GM04504 (cell line): ENCODE data around the gene DCAF8.

Experiments used
- DNase-seq: peaks from one replicate; pipeline ENCODE4 v3.0.0-alpha.2; 2012; ENCODE audit warnings: low read depth

Gene DCAF8

GRCh38 chr1:160204526-160205241 lies 57.7 kb downstream of the DCAF8 start:
- DNase-seq: no peak

GRCh38 chr1:160200786-160201185 lies 61.6 kb downstream of the DCAF8 start:
- DNase-seq: no peak

- DNase-seq: no peak
These were observed 65.1 kb downstream of the DCAF8 start for GRCh38 chr1:160197231-160197630.

DNA sequence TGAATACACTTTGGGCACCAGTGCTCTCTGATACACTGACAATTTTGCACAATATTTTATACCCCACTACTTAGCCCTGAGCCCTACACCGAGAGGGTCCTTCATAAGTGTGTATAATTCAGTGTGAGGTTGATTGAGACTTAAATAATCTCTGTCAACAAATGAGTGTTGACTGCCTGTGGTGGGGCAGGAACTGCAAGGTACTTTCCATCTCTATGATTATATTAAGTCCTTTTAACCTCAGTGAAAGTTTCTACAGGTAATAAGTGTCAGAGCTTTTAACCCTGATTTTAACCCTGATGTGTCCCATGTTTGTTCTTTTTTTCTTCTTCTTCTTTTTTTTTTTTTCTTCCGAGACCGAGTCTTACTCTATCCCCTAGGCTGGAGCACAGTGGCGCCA lies 66.2 kb downstream of the DCAF8 start:
- DNase-seq: no peak

GRCh38 chr1:160194737-160195059 lies 67.7 kb downstream of the DCAF8 start:
- DNase-seq: no peak

GRCh38 chr1:160193832-160194736 lies 68.3 kb downstream of the DCAF8 start:
- DNase-seq: no peak

GRCh38 chr1:160193091-160193819 lies 69.1 kb downstream of the DCAF8 start:
- DNase-seq: peak; percentile 75

- DNase-seq: no peak
These were observed 70.1 kb downstream of the DCAF8 start for GRCh38 chr1:160192234-160192633.

DNA sequence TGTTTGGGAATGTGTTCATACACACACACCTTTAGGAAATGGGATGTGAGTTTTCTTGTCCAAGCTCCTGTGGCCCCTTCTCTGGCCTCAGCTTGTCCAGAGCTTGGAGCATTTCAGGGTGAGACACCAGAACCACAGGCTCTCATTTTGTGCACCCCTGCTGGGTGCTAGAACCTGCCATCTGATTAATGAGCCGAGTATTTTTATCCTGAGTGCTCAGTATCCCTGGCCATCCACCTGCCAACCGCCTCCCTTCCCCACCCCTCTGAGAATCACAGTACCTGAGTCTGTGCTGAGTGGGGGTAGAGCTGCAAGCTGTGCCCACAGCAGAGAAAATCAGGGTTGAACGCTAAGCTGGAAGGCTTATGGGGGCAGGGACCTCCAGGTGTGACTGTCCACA lies 70.6 kb downstream of the DCAF8 start:
- DNase-seq: no peak

DNA sequence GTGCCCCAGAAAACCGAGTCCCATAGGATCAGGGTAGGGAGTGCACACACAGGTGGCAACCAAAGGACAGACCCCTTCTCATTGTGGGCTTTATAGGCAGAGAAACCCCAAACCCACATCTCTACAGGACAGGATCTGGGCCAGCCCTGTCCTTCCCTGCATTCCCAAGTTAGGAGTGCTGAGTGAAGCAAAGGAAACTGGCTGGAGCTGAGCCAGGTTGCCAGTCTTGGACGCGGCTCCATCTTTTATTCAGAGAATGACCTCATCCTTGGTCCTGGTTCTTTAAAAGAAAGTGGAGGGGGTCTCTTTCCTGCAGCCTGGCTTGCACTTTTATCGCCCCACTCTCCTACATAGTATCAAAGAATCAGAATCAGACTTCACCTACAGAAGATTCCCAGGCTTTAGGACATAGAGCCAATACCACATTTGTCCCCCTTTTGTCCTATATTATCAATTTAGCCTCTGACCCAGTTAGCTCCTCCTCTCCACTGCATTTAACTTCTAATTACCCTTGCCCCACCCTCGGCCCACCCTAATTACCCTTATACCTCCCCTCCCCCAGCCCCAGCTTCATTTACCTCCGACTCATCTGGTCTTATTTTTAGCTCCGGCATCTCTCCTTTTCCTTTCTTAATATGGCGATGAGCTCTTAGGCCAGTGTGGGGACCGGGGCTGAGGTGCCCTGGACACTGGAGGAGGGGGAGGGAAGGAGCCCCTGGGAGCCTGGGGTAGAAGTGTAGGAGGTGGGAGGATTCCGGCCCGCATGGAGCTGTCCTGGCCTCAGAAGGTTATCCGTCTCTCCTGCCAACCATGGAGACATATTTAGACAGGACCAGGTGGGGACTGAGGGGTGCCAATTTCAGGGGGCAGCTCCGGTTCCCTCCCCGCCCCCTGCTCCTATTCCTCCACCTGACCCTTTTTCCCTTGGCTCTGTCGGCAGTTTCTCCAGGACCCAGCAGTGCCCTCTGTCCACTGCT lies 72.4 kb downstream of the DCAF8 start, which contains the start of gene CASQ1:
Gene CASQ1, plus strand, starts transcription at position 927 of the 977 bp plus-strand sequence. CDS start 177 bp downstream, outside the sequence.
- peak; percentile 18 for DNase-seq

GRCh38 chr1:160188341-160188740 lies 74.0 kb downstream of the DCAF8 start:
- DNase-seq: no peak

GRCh38 chr1:160187407-160187806 lies 74.9 kb downstream of the DCAF8 start:
- DNase-seq: no peak

DNA sequence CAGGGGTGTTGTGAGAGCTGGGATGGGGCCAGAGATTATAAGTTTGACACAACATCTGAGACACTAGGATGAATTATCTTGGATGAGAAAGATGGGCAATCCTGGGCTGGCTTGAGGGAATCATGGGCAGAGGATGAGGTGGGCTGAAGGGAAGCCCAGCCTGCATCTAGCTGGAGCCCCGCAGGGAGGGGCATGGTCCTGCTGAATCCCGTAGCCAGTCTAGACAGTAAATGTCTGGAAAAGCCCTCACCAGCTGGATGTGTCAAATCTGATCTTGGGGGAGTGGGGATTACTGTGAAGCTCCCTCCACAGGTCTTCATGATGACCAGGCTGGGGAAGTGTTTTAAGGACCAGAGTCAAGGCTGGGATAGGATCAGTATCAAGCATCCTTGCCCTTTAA lies 75.6 kb downstream of the DCAF8 start:
- no peak for DNase-seq

DNA sequence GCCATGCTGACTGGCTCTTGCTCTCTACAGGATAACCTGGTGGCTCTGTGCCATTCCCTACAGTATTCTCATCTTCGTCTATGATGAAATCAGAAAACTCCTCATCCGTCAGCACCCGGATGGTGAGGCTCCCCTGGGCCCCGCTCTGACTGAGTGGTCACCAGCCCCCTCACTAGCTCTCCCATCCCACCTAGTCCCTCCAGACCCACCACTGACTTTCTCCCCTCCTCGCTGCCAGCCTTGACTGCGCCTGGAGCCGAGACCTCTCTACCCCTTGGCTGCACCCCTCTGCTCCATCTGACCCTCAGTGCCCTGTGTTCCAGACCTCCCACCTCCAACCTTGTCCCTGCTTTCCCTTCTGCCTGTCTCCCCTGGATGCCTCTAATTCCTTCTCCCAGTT lies 76.1 kb downstream of the DCAF8 start:
- no peak for DNase-seq

GRCh38 chr1:160179336-160179735 lies 83.0 kb downstream of the DCAF8 start:
- no peak for DNase-seq

DNA sequence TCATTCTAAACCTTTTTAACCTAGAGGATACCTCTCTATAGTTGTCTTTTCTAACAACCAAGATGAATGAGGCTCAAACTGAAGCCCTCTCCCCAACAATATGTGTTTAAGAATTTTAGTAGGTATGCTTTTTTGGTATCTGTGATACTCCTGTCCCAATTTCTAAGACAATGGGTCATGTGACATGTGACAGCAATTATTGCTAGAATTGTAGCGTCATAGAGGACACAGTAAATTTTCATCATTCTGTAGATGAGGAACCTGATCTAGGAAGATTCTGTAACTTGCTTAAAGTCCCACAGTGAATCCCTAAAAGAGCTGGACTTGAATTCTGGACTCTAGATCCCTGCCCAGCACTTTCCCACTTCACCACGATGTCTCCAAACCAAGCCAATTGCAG lies 83.6 kb downstream of the DCAF8 start:
- no peak for DNase-seq

- DNase-seq: no peak
These were observed 84.7 kb downstream of the DCAF8 start for GRCh38 chr1:160177667-160178066.

- no peak for DNase-seq
These were observed 85.1 kb downstream of the DCAF8 start for GRCh38 chr1:160177231-160177630.

DNA sequence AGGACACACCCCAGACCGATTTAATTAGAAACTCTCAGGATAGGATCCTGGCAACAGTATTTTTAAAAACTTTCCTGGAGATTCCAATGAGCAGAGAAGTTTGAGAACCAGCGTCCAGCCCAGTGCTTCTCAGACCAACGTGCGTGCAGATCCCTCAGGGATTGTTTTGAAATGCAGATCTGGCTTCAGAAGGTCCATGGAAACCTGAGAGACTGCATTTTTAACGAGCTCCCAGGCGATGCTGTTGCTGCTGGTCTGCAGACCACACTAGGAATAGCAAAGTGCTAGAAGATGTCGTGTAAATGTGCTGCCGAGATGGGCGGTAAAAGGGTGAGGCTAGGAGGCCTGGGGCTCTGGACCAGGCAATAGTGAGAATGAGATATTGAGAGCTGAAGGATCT lies 90.4 kb downstream of the DCAF8 start:
- no peak for DNase-seq

DNA sequence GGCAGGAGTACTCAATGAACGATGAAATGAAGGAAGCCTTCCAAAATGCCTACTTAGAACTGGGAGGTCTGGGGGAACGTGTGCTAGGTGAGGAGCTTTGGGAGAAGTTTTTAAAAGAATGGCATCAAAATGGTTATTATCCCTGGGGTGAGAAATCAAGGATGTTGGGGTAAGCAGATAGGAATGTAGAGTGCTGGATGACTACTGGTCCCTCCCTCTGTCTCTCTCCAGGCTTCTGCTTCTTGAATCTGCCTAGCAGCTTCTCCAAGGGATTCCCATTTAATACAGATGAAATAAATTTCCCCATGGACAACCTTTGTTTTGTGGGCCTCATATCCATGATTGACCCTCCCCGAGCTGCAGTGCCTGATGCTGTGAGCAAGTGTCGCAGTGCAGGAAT lies 91.0 kb downstream of the DCAF8 start:
- DNase-seq: no peak
